Measurements from ENCODE around the gene ACSBG1.

Gene ACSBG1

DNA sequence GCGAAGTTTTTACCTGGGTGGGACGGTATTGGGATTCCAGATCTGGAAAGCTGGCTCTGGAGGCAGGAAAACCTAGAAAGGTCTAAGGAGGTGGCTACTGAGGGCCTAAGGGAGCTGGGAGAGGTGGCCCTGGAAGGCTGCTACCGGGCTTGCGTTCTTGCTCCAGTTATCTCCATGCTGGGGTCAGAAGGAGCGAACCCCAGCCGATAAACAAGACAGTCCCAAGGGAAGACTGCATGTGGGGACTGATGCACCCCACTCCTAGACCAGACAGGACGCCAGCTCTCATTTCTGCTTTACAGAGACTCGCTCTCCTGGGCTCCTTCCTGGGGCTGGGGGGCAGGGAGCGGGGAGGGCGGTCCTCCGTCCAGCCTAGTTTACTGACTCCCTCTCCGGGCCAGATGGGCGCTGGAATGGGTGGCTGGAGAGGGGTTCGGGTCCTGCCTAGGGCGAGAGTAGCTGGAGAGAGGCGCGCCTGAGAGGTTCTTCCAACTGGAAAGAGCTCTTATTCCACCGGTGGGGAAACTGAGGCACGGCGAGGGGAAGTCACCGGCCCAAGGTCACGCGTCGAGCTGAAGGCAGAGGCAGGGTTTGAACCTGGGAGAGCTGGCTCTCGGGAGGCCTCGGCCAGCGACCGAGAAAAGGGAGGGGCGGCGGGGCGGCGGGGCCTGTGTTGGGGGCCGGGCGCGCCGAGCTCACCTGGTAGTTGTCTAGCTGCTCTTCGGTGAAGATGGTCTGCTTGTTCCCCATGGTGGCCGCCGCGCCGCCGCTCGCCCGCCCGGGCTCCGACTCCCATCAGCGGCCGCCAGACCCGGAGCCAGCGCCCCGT lies 103.7 kb downstream of the ACSBG1 start:
- peak; percentile 26 for DNase-seq (ENCODE audit: low read depth)

- DNase-seq (ENCODE audit: low read depth) = no peak
These were observed 104.5 kb downstream of the ACSBG1 start for GRCh38 chr15:78129751-78130287.

GRCh38 chr15:78129077-78129750 lies 105.2 kb downstream of the ACSBG1 start:
- no peak for DNase-seq (ENCODE audit: low read depth)

DNA sequence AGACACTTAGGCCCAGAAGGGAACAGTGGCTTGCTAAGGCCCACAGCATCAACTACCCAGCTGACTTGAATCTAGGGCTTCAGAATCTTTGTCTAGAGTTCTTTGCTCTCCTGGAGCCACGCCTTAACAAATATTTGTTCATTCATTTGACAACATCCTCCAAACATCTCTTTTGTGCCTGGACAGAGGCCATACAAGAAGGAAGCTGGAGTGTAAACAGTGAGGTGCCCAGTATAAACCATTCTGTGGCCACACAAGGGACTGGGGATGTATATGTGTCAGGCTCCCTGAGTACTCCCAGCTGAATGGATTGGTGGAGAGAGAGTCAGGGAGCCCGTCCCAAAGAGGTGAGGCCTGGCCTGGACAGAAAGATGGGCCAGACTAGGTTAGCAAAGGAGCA lies 106.5 kb downstream of the ACSBG1 start:
- no peak for DNase-seq (ENCODE audit: low read depth)

DNA sequence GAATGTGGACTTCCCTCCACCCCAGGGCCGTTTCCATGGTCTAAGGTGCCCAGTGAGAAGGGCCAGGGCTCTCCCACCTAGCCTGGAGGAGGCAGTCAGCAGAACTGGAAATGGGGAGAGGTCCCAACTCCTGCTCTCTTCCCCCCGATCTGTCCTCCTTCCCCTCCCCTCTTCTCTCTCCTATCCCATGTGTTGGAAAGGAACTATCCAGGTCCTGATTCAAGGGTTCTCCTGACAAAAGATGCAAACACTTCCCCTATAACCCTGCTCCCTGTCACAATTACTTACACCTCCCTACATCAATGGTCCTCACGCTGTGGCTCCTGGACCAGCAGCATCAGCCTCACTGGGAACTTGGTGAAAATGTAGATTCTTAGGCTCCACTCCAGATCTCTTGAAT lies 109.1 kb downstream of the ACSBG1 start:
- no peak for DNase-seq (ENCODE audit: low read depth)

DNA sequence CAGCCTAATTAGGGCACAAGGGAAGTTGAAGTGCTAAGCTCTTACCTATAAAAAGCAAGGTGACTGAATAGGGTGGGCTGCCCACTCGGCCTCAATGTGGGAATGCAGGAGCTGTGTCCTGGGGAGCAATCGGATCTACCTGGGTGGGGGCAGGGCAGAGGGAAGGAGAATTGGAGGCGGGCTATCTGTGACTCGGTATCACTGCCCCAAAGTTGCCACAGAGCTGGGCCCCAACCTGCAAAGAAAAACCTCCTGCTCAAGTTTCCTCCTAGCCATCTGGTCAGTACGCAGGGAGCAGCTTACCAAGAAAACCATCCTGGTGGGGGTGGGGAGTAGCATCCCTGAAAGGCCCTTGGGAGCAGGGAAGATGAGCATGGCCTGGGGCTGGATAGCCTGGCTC lies 113.8 kb downstream of the ACSBG1 start:
- no peak for DNase-seq (ENCODE audit: low read depth)
